ENCODE measurements around the gene TMC1. TPM values are rescaled to one million over a fixed set of nuclear protein-coding genes. Genes with fewer than 3 reads are reported as not detected.

The TMC1 gene
- total and polyA plus RNA-seq, 12 donors: 0.01 to 0.67 (median 0.43) TPM; not detected in 6

GRCh38 chr9:72788966-72789735 is 267.7 kb downstream of the TMC1 start:
- ATAC-seq (no peak), DNase-seq (no peak)
- WGBS, 2 donors: 44 to 50% methylated on average over 5 of the region's 5 CpGs
- Histone ChIP-seq H3K9me3 (peaks cover 0 to 4% (median 0%) of the 10 kb centered on the region in 11 donors), H3K27me3 (no peaks in the 10 kb centered on the region), H3K27ac (no peak overlapping the region), H3K36me3 (no peaks in the 10 kb centered on the region), H3K4me3 (no peak overlapping the region), H3K4me1 (no peaks in the 10 kb centered on the region)
- intact Hi-C loops (cut with DNase I): loop anchor here in 1 of 10 donors (2.0 kb wide), 1 partner anchor 62 kb away; no protein-coding TSS in a partner anchor
- no peak for TF ChIP-seq CTCF (IDR thresholded peaks at IDR 0.05)

GRCh38 chr9:72789885-72790284 is 268.5 kb downstream of the TMC1 start:
- H3K4me1 ChIP-seq: no peaks in the 10 kb centered on the region
- peaks cover 0 to 4% (median 0%) of the 10 kb centered on the region in 11 donors for H3K9me3 ChIP-seq
- no peak overlapping the region for H3K4me3 ChIP-seq
- WGBS, 2 donors: 75 to 90% methylated on average over 3 of the region's 3 CpGs
- intact Hi-C loops (cut with DNase I): loop anchor here in 1 of 10 donors (2.0 kb wide), 1 partner anchor 63 kb away; no protein-coding TSS in a partner anchor
- no peaks in the 10 kb centered on the region for H3K36me3 ChIP-seq
- TF ChIP-seq CTCF (IDR thresholded peaks at IDR 0.05): no peak
- H3K27ac ChIP-seq: no peak overlapping the region
- no peak for DNase-seq
- H3K27me3 ChIP-seq: no peaks in the 10 kb centered on the region
- no peak for ATAC-seq

GRCh38 chr9:72790989-72791388 is 269.6 kb downstream of the TMC1 start:
- TF ChIP-seq CTCF (IDR thresholded peaks at IDR 0.05): no peak
- Histone ChIP-seq H3K4me3 (no peak overlapping the region), H3K9me3 (peaks cover 0 to 15% (median 0%) of the 10 kb centered on the region in 11 donors), H3K4me1 (no peaks in the 10 kb centered on the region), H3K36me3 (no peaks in the 10 kb centered on the region), H3K27me3 (no peaks in the 10 kb centered on the region), H3K27ac (no peak overlapping the region)
- WGBS, 2 donors: 67 to 79% methylated on average over 4 of the region's 4 CpGs
- intact Hi-C loops (cut with DNase I): no loop called here
- ATAC-seq (no peak), DNase-seq (no peak)

DNA sequence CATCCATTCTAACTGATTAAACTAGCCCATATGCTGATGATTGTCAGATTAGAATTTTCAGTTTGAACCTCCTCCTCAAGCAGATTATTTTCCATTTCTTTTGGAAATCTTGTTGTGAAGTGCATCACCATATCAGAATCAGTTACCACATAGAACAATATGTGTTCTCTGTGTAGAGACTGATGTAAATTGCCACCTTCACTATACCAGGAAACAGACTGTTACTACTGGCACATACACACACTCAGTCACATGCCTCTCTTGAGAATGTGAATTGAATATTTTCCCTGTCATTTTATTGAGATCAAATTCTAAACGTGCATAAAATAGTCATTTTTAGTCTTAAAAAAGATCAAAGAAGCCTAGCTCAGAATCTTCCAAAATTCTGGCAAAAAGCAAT is 270.0 kb downstream of the TMC1 start:
- Histone ChIP-seq H3K4me3 (no peak overlapping the region), H3K27ac (no peak overlapping the region), H3K27me3 (no peaks in the 10 kb centered on the region), H3K36me3 (no peaks in the 10 kb centered on the region), H3K9me3 (peaks cover 0 to 20% (median 0%) of the 10 kb centered on the region in 11 donors), H3K4me1 (no peaks in the 10 kb centered on the region)
- TF ChIP-seq CTCF (IDR thresholded peaks at IDR 0.05): no peak
- DNase-seq: no peak
- 54 to 56% methylated on average over 1 of the region's 1 CpG for WGBS, 2 donors
- ATAC-seq: no peak
- intact Hi-C loops (cut with DNase I): no loop called here
